Esophagus squamous epithelium (tissue), 5 donors: ENCODE data around the gene CD79B. TPM values are rescaled to one million over a fixed set of nuclear protein-coding genes. Genes with fewer than 3 reads are reported as not detected.

Experiments
- DNase-seq: peaks from one replicate; lab custom pipeline; 2025; lab: John Stamatoyannopoulos, UW
- H3K27ac ChIP-seq, 4 donors: fragments of 200-600 bp; sonication (generic); one replicate each; pipeline ENCODE4 v1.5.1; 2016 to 2019; ENCODE audit warnings: mild to moderate bottlenecking in 1 of 4
- H3K27me3 ChIP-seq, 4 donors: fragments of 200-600 bp; sonication (generic); 1 replicate in 3 of 4; 2 replicates in 1 of 4; pipeline versions ENCODE4 v1.5.1 to v1.6.0; 2017 to 2021; ENCODE audit warnings: antibody characterized with exemption in 1 of 4
- H3K36me3 ChIP-seq, 3 donors: fragments of 200-600 bp; sonication (generic); one replicate each; pipeline ENCODE4 v1.5.1; 2016 to 2019
- H3K4me1 ChIP-seq, 3 donors: fragments of 200-600 bp; sonication (generic); one replicate each; pipeline ENCODE4 v1.5.1; 2017 to 2019
- H3K4me3 ChIP-seq, 4 donors: fragments of 200-600 bp; sonication (generic); 1 replicate in 3 of 4; 2 replicates in 1 of 4; pipeline ENCODE4 v1.5.1; 2016 to 2019; ENCODE audit warnings: mild to moderate bottlenecking in 2 of 4, moderate library complexity in 1 of 4
- H3K9me3 ChIP-seq, 3 donors: fragments of 200-600 bp; sonication (generic); one replicate each; pipeline ENCODE4 v1.5.1; 2016 to 2019
- POLR2A ChIP-seq, 4 donors: fragments of 450-650 bp; IDR thresholded peaks; one replicate each; pipeline ENCODE4 v1.6.1; 2017; ENCODE audit warnings: antibody characterized with exemption in 4 of 4, mild to moderate bottlenecking in 4 of 4, moderate library complexity in 3 of 4
- WGBS, 2 donors: methylation state at CpG; one replicate each; pipeline ENCODE4 v1.1.5; 2018; 5-methylcytosine and 5-hydroxymethylcytosine counted together
- intact Hi-C: fragments of 100-400 bp; cut with DNase I; formaldehyde crosslinking; loops from one replicate; pipeline ENCODE4 v1.15.0; 2022
- total RNA-seq, 4 donors: library from RNA; depleted of rRNA; stranded (reverse); fragments of >200 nt; gene quantifications; one replicate each; pipeline ENCODE4 v1.1.0, GENCODE V29; 2016
- TF ChIP-seq, protein P1 (sequence below), 6 experiments: fragments of 450-650 bp in 4 of 6; fragments of 200-600 bp in 2 of 6; sonication (generic) in 2 of 6; IDR thresholded peaks; one replicate each; pipeline ENCODE4 v1.5.1; 2016 to 2019; ENCODE audit warnings: antibody characterized with exemption in 6 of 6, mild to moderate bottlenecking in 4 of 6, moderate library complexity in 4 of 6
- donor health status: DM: yes; HTN: yes; CAD: no.

CD79B gene
- total RNA-seq, 4 donors from 2014 or later: 1.1 to 2.0 (median 1.3) TPM; not detected in 1

DNA sequence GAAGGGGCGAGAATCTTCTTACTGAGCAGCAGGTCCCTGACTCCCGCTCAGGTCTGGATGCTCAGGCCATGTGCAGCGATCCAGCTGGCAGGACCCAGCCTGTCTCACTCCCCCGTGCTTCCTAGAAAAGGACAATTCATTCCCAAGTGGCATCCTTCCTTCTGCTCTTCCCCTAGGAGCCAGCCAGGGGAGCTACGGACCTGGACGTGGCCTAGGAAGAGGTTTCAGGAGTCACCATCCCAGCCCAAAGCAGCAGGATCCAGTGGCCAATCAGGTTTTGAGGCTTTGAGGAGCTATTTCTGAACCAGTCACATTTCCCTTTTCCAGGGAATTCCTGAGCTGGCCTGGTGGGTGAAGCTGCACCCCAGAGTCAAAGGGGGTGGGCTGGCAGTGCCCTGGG lies 7.8 kb upstream of the CD79B start:
- Histone ChIP-seq H3K36me3 (no peaks in the 10 kb centered on the region), H3K27me3 (no peaks in the 10 kb centered on the region), H3K4me3 (no peak overlapping the region), H3K9me3 (no peaks in the 10 kb centered on the region), H3K4me1 (no peaks in the 10 kb centered on the region), H3K27ac (no peak overlapping the region)
- WGBS, 2 donors: 41 to 82% methylated on average over 4 to 6 of the region's 6 CpGs
- intact Hi-C loops: no loop called here
- DNase-seq: no peak
- no peak for TF ChIP-seq POLR2A (IDR thresholded peaks at IDR 0.05)
- TF ChIP-seq, protein P1, sequence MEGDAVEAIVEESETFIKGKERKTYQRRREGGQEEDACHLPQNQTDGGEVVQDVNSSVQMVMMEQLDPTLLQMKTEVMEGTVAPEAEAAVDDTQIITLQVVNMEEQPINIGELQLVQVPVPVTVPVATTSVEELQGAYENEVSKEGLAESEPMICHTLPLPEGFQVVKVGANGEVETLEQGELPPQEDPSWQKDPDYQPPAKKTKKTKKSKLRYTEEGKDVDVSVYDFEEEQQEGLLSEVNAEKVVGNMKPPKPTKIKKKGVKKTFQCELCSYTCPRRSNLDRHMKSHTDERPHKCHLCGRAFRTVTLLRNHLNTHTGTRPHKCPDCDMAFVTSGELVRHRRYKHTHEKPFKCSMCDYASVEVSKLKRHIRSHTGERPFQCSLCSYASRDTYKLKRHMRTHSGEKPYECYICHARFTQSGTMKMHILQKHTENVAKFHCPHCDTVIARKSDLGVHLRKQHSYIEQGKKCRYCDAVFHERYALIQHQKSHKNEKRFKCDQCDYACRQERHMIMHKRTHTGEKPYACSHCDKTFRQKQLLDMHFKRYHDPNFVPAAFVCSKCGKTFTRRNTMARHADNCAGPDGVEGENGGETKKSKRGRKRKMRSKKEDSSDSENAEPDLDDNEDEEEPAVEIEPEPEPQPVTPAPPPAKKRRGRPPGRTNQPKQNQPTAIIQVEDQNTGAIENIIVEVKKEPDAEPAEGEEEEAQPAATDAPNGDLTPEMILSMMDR (IDR thresholded peaks at IDR 0.05): no peak

DNA sequence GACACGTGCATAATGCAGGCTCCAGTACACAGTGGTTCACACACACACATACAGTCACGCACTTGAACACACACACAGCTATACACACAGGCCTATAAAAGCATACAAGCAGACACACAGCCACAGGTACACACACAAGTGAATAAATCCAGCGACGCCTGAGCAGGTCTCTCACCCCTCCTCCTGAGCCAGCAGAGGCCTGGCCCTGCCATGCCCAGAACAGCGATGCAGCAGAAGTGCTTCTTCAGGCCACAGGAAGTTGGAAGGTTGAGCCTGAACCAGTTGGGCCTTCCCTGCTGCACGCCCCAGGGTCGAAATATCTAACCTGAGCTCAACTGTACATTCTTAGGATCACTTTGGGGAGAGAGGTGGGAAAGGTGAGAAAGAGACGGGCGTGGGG lies 7.3 kb upstream of the CD79B start:
- Histone ChIP-seq H3K4me1 (no peaks in the 10 kb centered on the region), H3K27me3 (peaks cover 0 to 4% (median 0%) of the 10 kb centered on the region in 4 donors), H3K4me3 (no peak overlapping the region), H3K36me3 (no peaks in the 10 kb centered on the region), H3K27ac (no peak overlapping the region), H3K9me3 (no peaks in the 10 kb centered on the region)
- WGBS, 2 donors: 80 to 93% methylated on average over 5 to 9 of the region's 9 CpGs
- intact Hi-C loops: no loop called here
- no peak for DNase-seq
- TF ChIP-seq, protein P1 (IDR thresholded peaks at IDR 0.05): no peak
- no peak for TF ChIP-seq POLR2A (IDR thresholded peaks at IDR 0.05)

DNA sequence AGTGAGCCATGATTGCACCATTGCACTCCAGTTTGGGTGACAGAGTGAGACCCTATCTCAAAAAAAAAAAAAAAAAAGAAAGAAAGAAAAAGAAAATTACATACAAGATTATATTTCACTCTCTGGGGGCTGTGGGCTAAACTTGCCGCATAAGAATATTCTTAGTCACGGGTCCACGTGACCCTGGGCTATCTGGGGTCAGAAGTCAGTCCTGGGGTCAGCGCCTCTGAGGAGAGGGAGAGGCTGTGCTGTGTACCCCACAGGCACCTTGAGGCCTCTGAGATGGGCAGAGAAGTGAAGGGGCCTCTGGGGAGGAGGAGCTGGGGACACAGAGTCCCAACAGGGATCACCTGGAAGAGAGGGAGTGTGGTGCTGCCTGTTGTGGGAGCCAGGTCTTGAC lies 5.8 kb upstream of the CD79B start:
- H3K36me3 ChIP-seq: no peaks in the 10 kb centered on the region
- intact Hi-C loops: no loop called here
- no peaks in the 10 kb centered on the region for H3K4me1 ChIP-seq
- H3K4me3 ChIP-seq: no peak overlapping the region
- no peak for TF ChIP-seq POLR2A (IDR thresholded peaks at IDR 0.05)
- no peak overlapping the region for H3K27ac ChIP-seq
- peaks cover 0 to 5% (median 0%) of the 10 kb centered on the region in 4 donors for H3K27me3 ChIP-seq
- no peaks in the 10 kb centered on the region for H3K9me3 ChIP-seq
- DNase-seq: no peak
- 87% methylated on average over 4 of the region's 4 CpGs for WGBS, 2 donors

DNA sequence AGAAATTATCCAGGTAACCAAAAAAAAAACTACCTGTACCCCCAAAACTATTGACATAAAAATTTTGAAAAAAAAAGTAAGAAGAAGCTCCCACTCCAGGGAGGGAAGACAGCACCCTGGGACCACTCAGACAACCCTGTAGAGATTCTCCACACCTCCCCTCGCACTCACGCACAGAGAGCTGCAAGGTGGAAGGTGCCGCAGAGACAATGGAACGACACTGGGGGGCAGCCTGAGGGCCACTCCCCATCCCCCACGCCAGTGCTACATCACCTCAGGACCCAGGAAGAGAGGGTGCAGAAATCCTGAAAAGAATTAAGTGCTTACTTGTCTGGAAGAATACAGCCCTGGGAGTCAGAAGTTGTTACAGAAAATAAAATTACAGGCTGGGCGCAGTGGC lies 5.2 kb upstream of the CD79B start:
- Histone ChIP-seq H3K4me1 (peaks cover 0 to under 1% (median 0%) of the 10 kb centered on the region in 3 donors), H3K36me3 (no peaks in the 10 kb centered on the region), H3K27ac (no peak overlapping the region), H3K4me3 (no peak overlapping the region), H3K27me3 (peaks cover 0 to 5% (median 0%) of the 10 kb centered on the region in 4 donors), H3K9me3 (no peaks in the 10 kb centered on the region)
- TF ChIP-seq POLR2A (IDR thresholded peaks at IDR 0.05): no peak
- TF ChIP-seq, protein P1 (IDR thresholded peaks at IDR 0.05): no peak
- 75 to 83% methylated on average over 6 of the region's 6 CpGs for WGBS, 2 donors
- no peak for DNase-seq
- intact Hi-C loops: no loop called here

DNA sequence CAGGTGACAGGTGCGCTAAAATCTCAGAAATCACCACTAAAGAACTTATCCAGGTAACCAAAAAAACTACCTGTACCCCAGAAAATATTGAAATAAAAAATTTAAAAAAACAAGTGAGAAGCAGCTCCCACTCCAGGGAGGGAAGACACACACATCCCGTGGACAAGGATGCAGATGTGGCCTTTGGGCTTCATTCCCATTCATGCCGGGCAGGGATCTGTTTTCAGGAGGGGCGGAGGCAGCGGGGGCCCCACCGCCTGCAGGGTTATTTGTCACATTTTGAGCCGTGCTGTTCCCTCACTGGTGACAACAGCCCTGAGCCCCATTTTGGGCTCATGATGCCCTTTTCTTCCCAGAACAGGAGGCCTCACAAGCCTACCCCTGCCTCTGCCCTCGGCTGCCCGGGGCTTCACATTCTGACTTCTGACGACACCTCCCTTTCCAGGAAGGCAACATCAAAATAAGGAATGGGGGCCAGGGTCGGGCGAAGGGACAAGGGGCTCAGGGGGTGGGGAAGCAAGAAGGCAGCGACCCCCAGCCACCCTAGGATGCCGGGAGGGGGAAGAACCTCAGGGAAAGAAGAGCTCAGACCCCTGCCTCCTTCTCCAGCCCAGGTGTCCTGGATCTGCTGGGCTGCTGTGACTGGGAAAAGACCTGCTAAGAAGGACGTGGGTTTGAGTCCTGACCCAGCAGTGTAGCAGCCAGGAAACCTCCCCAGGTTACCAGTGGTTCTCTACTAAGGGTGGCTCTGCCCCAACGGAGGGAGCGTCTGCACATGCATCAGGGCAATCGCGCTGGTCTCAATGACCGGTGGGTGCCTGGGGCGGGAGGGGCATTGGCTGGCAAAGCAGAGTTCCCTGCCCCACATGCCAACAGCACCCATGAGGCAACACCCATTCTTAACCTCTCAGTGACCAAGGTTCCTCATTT lies 2.3 kb upstream of the CD79B start:
- Histone ChIP-seq H3K9me3 (no peaks in the 10 kb centered on the region), H3K36me3 (no peaks in the 10 kb centered on the region), H3K27ac (no peak overlapping the region), H3K4me3 (no peak overlapping the region), H3K27me3 (peaks cover 0 to 5% (median 0%) of the 10 kb centered on the region in 4 donors), H3K4me1 (peaks cover 5 to 29% (median 5%) of the 10 kb centered on the region in 3 donors)
- intact Hi-C loops: no loop called here
- TF ChIP-seq, protein P1 (IDR thresholded peaks at IDR 0.05): no peak
- TF ChIP-seq POLR2A (IDR thresholded peaks at IDR 0.05): no peak
- no peak for DNase-seq
- WGBS, 2 donors: 61 to 71% methylated on average over 9 to 13 of the region's 21 CpGs
